ENCODE results near the gene PAK1. TPM values are rescaled to one million over a fixed set of nuclear protein-coding genes. Genes with fewer than 3 reads are reported as not detected.
A peak's percentile ranks its signal among the peaks of the same experiment; 100 is the strongest.

PAK1 gene
- total and polyA plus RNA-seq, 2 donors, result 26.2 to 46.6 TPM

- 93% methylated on average over 3 of the region's 3 CpGs for WGBS
- Histone ChIP-seq H3K27ac (ENCODE audit: low read depth) (no peak overlapping the region), H3K36me3 (ENCODE audit: insufficient read depth) (no peaks in the 10 kb centered on the region), H3K4me1 (ENCODE audit: insufficient read depth) (no peaks in the 10 kb centered on the region), H3K4me3 (ENCODE audit: low read depth, low read length) (no peak overlapping the region)
- DNase-seq (ENCODE audit: extremely low spot score), result no peak
Observed at GRCh38 chr11:77416357-77416756, 57.5 kb downstream of the PAK1 start.

- DNase-seq (ENCODE audit: extremely low spot score), result no peak
- Histone ChIP-seq H3K4me1 (ENCODE audit: insufficient read depth) (no peaks in the 10 kb centered on the region), H3K27ac (ENCODE audit: low read depth) (no peak overlapping the region), H3K36me3 (ENCODE audit: insufficient read depth) (no peaks in the 10 kb centered on the region), H3K4me3 (ENCODE audit: low read depth, low read length) (no peak overlapping the region)
- 58% methylated on average over 3 of the region's 3 CpGs for WGBS
Observed at GRCh38 chr11:77413850-77414460, 59.9 kb downstream of the PAK1 start.

GRCh38 chr11:77412814-77413213 is 61.1 kb downstream of the PAK1 start:
- no peak for DNase-seq (ENCODE audit: extremely low spot score)
- Histone ChIP-seq H3K27ac (ENCODE audit: low read depth) (no peak overlapping the region), H3K4me3 (ENCODE audit: low read depth, low read length) (no peak overlapping the region), H3K36me3 (ENCODE audit: insufficient read depth) (no peaks in the 10 kb centered on the region), H3K4me1 (ENCODE audit: insufficient read depth) (no peaks in the 10 kb centered on the region)
- WGBS, result 94% methylated on average over 5 of the region's 5 CpGs

GRCh38 chr11:77411717-77412441 is 62.0 kb downstream of the PAK1 start:
- Histone ChIP-seq H3K4me3 (ENCODE audit: low read depth, low read length) (peak overlapping the region; percentile 51), H3K36me3 (ENCODE audit: insufficient read depth) (no peaks in the 10 kb centered on the region), H3K27ac (ENCODE audit: low read depth) (peak overlapping the region; percentile 43), H3K4me1 (ENCODE audit: insufficient read depth) (no peaks in the 10 kb centered on the region)
- 1% methylated on average over 33 of the region's 33 CpGs for WGBS
- DNase-seq (ENCODE audit: extremely low spot score), result peak; percentile 53

GRCh38 chr11:77411137-77411707 is 62.7 kb downstream of the PAK1 start:
- no peaks in the 10 kb centered on the region for H3K4me1 ChIP-seq (ENCODE audit: insufficient read depth)

GRCh38 chr11:77410076-77410827 is 63.6 kb downstream of the PAK1 start:
- 74% methylated on average over 4 of the region's 4 CpGs for WGBS
- H3K27ac ChIP-seq (ENCODE audit: low read depth), result no peak overlapping the region
- no peaks in the 10 kb centered on the region for H3K4me1 ChIP-seq (ENCODE audit: insufficient read depth)
- H3K36me3 ChIP-seq (ENCODE audit: insufficient read depth), result no peaks in the 10 kb centered on the region
- DNase-seq (ENCODE audit: extremely low spot score), result no peak
- H3K4me3 ChIP-seq (ENCODE audit: low read depth, low read length), result no peak overlapping the region

More at GRCh38 chr11:77411137-77411707, 62.7 kb downstream of the PAK1 start:
- DNase-seq (ENCODE audit: extremely low spot score), result no peak
- H3K4me3 ChIP-seq (ENCODE audit: low read depth, low read length), result peak overlapping the region; percentile 51
- H3K36me3 ChIP-seq (ENCODE audit: insufficient read depth), result no peaks in the 10 kb centered on the region
- H3K27ac ChIP-seq (ENCODE audit: low read depth), result peak overlapping the region; percentile 43
- WGBS, result 11% methylated on average over 6 of the region's 6 CpGs

- no peak overlapping the region for H3K27ac ChIP-seq (ENCODE audit: low read depth)
- no peaks in the 10 kb centered on the region for H3K4me1 ChIP-seq (ENCODE audit: insufficient read depth)
- 100% methylated on average over 1 of the region's 1 CpG for WGBS
- no peaks in the 10 kb centered on the region for H3K36me3 ChIP-seq (ENCODE audit: insufficient read depth)
- DNase-seq (ENCODE audit: extremely low spot score), result no peak
- no peak overlapping the region for H3K4me3 ChIP-seq (ENCODE audit: low read depth, low read length)
Observed at GRCh38 chr11:77409046-77409445, 64.8 kb downstream of the PAK1 start.

GRCh38 chr11:77407613-77408012 is 66.3 kb downstream of the PAK1 start:
- Histone ChIP-seq H3K4me3 (ENCODE audit: low read depth, low read length) (no peak overlapping the region), H3K27ac (ENCODE audit: low read depth) (no peak overlapping the region), H3K36me3 (ENCODE audit: insufficient read depth) (no peaks in the 10 kb centered on the region), H3K4me1 (ENCODE audit: insufficient read depth) (no peaks in the 10 kb centered on the region)
- WGBS, result 8% methylated on average over 4 of the region's 4 CpGs
- peak; percentile 35 for DNase-seq (ENCODE audit: extremely low spot score)

- no peak for DNase-seq (ENCODE audit: extremely low spot score)
- Histone ChIP-seq H3K4me3 (ENCODE audit: low read depth, low read length) (no peak overlapping the region), H3K27ac (ENCODE audit: low read depth) (no peak overlapping the region), H3K36me3 (ENCODE audit: insufficient read depth) (no peaks in the 10 kb centered on the region), H3K4me1 (ENCODE audit: insufficient read depth) (no peaks in the 10 kb centered on the region)
- 61% methylated on average over 3 of the region's 3 CpGs for WGBS
Observed at GRCh38 chr11:77406396-77406795, 67.5 kb downstream of the PAK1 start.

- WGBS, result 98% methylated on average over 1 of the region's 1 CpG
- H3K4me3 ChIP-seq (ENCODE audit: low read depth, low read length), result no peak overlapping the region
- no peaks in the 10 kb centered on the region for H3K36me3 ChIP-seq (ENCODE audit: insufficient read depth)
- DNase-seq (ENCODE audit: extremely low spot score), result no peak
- no peak overlapping the region for H3K27ac ChIP-seq (ENCODE audit: low read depth)
- H3K4me1 ChIP-seq (ENCODE audit: insufficient read depth), result no peaks in the 10 kb centered on the region
Observed at GRCh38 chr11:77403211-77403610, 70.7 kb downstream of the PAK1 start.

- DNase-seq (ENCODE audit: extremely low spot score), result no peak
- WGBS, result 91% methylated on average over 3 of the region's 3 CpGs
- H3K4me1 ChIP-seq (ENCODE audit: insufficient read depth), result no peaks in the 10 kb centered on the region
- no peaks in the 10 kb centered on the region for H3K36me3 ChIP-seq (ENCODE audit: insufficient read depth)
- no peak overlapping the region for H3K27ac ChIP-seq (ENCODE audit: low read depth)
- H3K4me3 ChIP-seq (ENCODE audit: low read depth, low read length), result no peak overlapping the region
Observed at GRCh38 chr11:77402218-77402556, 71.7 kb downstream of the PAK1 start.

GRCh38 chr11:77401486-77402217 is 72.2 kb downstream of the PAK1 start:
- Histone ChIP-seq H3K4me1 (ENCODE audit: insufficient read depth) (no peaks in the 10 kb centered on the region), H3K27ac (ENCODE audit: low read depth) (no peak overlapping the region), H3K4me3 (ENCODE audit: low read depth, low read length) (no peak overlapping the region), H3K36me3 (ENCODE audit: insufficient read depth) (no peaks in the 10 kb centered on the region)
- DNase-seq (ENCODE audit: extremely low spot score), result no peak
- WGBS, result 96% methylated on average over 2 of the region's 2 CpGs

- no peak overlapping the region for H3K4me3 ChIP-seq (ENCODE audit: low read depth, low read length)
- H3K36me3 ChIP-seq (ENCODE audit: insufficient read depth), result no peaks in the 10 kb centered on the region
- DNase-seq (ENCODE audit: extremely low spot score), result no peak
- H3K27ac ChIP-seq (ENCODE audit: low read depth), result no peak overlapping the region
- WGBS, result 86% methylated on average over 5 of the region's 5 CpGs
- H3K4me1 ChIP-seq (ENCODE audit: insufficient read depth), result no peaks in the 10 kb centered on the region
Observed at GRCh38 chr11:77400775-77401449, 73.0 kb downstream of the PAK1 start.

All from urinary bladder (tissue), 4 donors.